WTC11 (cell line): ENCODE data around the gene CCDC185. TPM values are rescaled to one million over a fixed set of nuclear protein-coding genes. Genes with fewer than 3 reads are reported as not detected.

Experiments
- ATAC-seq: fragments of 200-7000 bp; cut with Tn5 transposase; 2 replicates; pipeline ENCODE4 v1.10.0; 2021; ENCODE audit warnings: mild to moderate bottlenecking, moderate library complexity
- CTCF ChIA-PET: fragments of 300-600 bp; sonication (Branson Sonifier 250); formaldehyde crosslinking; loops from one replicate; lab custom pipeline; 2021; ENCODE audit warnings: antibody characterized with exemption; lab: Charles Lee
- POLR2A ChIA-PET: fragments of 350-600 bp; sonication (Branson Sonifier 250); formaldehyde crosslinking; loops from one replicate; lab custom pipeline; 2021; ENCODE audit warnings: antibody characterized with exemption; lab: Charles Lee
- DNase-seq: peaks from one replicate; pipeline ENCODE4 v3.0.0; 2021; ENCODE audit warnings: low spot score
- H3K27ac Mint-ChIP-seq: 2 replicates; pipeline ENCODE4 v1.8.0; 2021; ENCODE audit warnings: mixed read lengths
- H3K27me3 Mint-ChIP-seq: 2 replicates; pipeline ENCODE4 v1.8.0; 2021; ENCODE audit warnings: low read depth, mild to moderate bottlenecking, moderate library complexity, mixed read lengths
- H3K36me3 Mint-ChIP-seq: 2 replicates; pipeline ENCODE4 v1.8.0; 2021; ENCODE audit warnings: mixed read lengths
- H3K4me1 Mint-ChIP-seq: 2 replicates; pipeline ENCODE4 v1.8.0; 2022; ENCODE audit warnings: mixed read lengths
- H3K4me3 Mint-ChIP-seq: 2 replicates; pipeline ENCODE4 v1.8.0; 2021; ENCODE audit warnings: mild to moderate bottlenecking, moderate library complexity, mixed read lengths
- H3K9me3 Mint-ChIP-seq: 2 replicates; pipeline ENCODE4 v1.8.0; 2021; ENCODE audit warnings: mixed read lengths
- AR ChIP-seq: fragments of 250-450 bp; sonication (Bioruptor Pico); IDR thresholded peaks from 2 replicates; pipeline ENCODE4 v1.9.0; 2021; ENCODE audit warnings: mild to moderate bottlenecking
- ATF6 ChIP-seq: sonication (generic); formaldehyde crosslinking; IDR thresholded peaks from 2 replicates; pipeline ENCODE4 v1.8.1; 2023; ENCODE audit warnings: mild to moderate bottlenecking, missing genetic modification reagents
- CREB1 ChIP-seq: sonication (generic); formaldehyde crosslinking; IDR thresholded peaks from 2 replicates; pipeline ENCODE4 v1.8.0; 2023; ENCODE audit warnings: mild to moderate bottlenecking, missing genetic modification reagents
- HMGA2 ChIP-seq: fragments of 250-450 bp; sonication (Bioruptor Pico); IDR thresholded peaks from 2 replicates; pipeline ENCODE4 v1.4.0; 2021; ENCODE audit warnings: mild to moderate bottlenecking, moderate library complexity
- MLX ChIP-seq: sonication (generic); formaldehyde crosslinking; IDR thresholded peaks from 2 replicates; pipeline ENCODE4 v1.8.1; 2023; ENCODE audit warnings: mild to moderate bottlenecking, missing genetic modification reagents, moderate library complexity
- PRDM15 ChIP-seq: sonication (generic); formaldehyde crosslinking; IDR thresholded peaks from 2 replicates; pipeline ENCODE4 v1.8.0; 2022; ENCODE audit warnings: missing genetic modification reagents
- TEAD4 ChIP-seq: sonication (generic); formaldehyde crosslinking; IDR thresholded peaks from 2 replicates; pipeline ENCODE4 v1.8.0; 2022; ENCODE audit warnings: mild to moderate bottlenecking, missing genetic modification reagents
- ZNF232 ChIP-seq: sonication (generic); formaldehyde crosslinking; IDR thresholded peaks from 2 replicates; pipeline ENCODE4 v1.8.0; 2022; ENCODE audit warnings: mild to moderate bottlenecking, missing genetic modification reagents
- ZNF396 ChIP-seq: fragments of 250-450 bp; sonication (Bioruptor Pico); IDR thresholded peaks from 2 replicates; pipeline ENCODE4 v1.8.0; 2021; ENCODE audit warnings: mild to moderate bottlenecking, moderate library complexity, borderline replicate concordance
- total RNA-seq: library from RNA; stranded (reverse); gene quantifications from 3 replicates; pipeline ENCODE4 v1.2.3, GENCODE V29; 2021
- TF ChIP-seq, protein P1 (sequence below): sonication (generic); formaldehyde crosslinking; IDR thresholded peaks from 2 replicates; pipeline ENCODE4 v1.8.1; 2022; ENCODE audit warnings: mild to moderate bottlenecking, moderate library complexity, missing genetic modification reagents
- TF ChIP-seq, protein P2 (sequence below): sonication (generic); formaldehyde crosslinking; IDR thresholded peaks from 2 replicates; pipeline ENCODE4 v1.8.0; 2022; ENCODE audit warnings: mild to moderate bottlenecking, missing genetic modification reagents
- TF ChIP-seq, protein P3 (sequence below): sonication (generic); formaldehyde crosslinking; conservative IDR thresholded peaks from 2 replicates; pipeline ENCODE4 v1.8.1; 2023; ENCODE audit warnings: mild to moderate bottlenecking, low read depth, missing genetic modification reagents, moderate library complexity
- TF ChIP-seq, protein P4 (sequence below): sonication (generic); formaldehyde crosslinking; IDR thresholded peaks from 2 replicates; pipeline ENCODE4 v1.8.1; 2022; ENCODE audit warnings: low read depth, missing genetic modification reagents, borderline replicate concordance
- TF ChIP-seq, protein P5 (sequence below): fragments of 250-450 bp; sonication (Bioruptor Pico); IDR thresholded peaks from 2 replicates; pipeline ENCODE4 v1.9.0; 2021; ENCODE audit warnings: mild to moderate bottlenecking

Gene CCDC185
- total RNA-seq, 1 experiment from 2014 or later, result not detected

GRCh38 chr1:223346311-223346710 is 46.9 kb upstream of the CCDC185 start (continued):
- TF ChIP-seq AR, result no peak
- TF ChIP-seq, protein P1, sequence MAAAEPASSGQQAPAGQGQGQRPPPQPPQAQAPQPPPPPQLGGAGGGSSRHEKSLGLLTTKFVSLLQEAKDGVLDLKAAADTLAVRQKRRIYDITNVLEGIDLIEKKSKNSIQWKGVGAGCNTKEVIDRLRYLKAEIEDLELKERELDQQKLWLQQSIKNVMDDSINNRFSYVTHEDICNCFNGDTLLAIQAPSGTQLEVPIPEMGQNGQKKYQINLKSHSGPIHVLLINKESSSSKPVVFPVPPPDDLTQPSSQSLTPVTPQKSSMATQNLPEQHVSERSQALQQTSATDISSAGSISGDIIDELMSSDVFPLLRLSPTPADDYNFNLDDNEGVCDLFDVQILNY (CRISPR knock-in tag), result no peak
- TF ChIP-seq, protein P2, sequence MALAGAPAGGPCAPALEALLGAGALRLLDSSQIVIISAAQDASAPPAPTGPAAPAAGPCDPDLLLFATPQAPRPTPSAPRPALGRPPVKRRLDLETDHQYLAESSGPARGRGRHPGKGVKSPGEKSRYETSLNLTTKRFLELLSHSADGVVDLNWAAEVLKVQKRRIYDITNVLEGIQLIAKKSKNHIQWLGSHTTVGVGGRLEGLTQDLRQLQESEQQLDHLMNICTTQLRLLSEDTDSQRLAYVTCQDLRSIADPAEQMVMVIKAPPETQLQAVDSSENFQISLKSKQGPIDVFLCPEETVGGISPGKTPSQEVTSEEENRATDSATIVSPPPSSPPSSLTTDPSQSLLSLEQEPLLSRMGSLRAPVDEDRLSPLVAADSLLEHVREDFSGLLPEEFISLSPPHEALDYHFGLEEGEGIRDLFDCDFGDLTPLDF, result no peak
- TF ChIP-seq ZNF396, result no peak
- TF ChIP-seq MLX, result no peak
- TF ChIP-seq, protein P3, sequence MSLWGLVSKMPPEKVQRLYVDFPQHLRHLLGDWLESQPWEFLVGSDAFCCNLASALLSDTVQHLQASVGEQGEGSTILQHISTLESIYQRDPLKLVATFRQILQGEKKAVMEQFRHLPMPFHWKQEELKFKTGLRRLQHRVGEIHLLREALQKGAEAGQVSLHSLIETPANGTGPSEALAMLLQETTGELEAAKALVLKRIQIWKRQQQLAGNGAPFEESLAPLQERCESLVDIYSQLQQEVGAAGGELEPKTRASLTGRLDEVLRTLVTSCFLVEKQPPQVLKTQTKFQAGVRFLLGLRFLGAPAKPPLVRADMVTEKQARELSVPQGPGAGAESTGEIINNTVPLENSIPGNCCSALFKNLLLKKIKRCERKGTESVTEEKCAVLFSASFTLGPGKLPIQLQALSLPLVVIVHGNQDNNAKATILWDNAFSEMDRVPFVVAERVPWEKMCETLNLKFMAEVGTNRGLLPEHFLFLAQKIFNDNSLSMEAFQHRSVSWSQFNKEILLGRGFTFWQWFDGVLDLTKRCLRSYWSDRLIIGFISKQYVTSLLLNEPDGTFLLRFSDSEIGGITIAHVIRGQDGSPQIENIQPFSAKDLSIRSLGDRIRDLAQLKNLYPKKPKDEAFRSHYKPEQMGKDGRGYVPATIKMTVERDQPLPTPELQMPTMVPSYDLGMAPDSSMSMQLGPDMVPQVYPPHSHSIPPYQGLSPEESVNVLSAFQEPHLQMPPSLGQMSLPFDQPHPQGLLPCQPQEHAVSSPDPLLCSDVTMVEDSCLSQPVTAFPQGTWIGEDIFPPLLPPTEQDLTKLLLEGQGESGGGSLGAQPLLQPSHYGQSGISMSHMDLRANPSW (CRISPR knock-in tag), result no peak
- TF ChIP-seq TEAD4 (CRISPR knock-in tag), result no peak
- TF ChIP-seq, protein P4, sequence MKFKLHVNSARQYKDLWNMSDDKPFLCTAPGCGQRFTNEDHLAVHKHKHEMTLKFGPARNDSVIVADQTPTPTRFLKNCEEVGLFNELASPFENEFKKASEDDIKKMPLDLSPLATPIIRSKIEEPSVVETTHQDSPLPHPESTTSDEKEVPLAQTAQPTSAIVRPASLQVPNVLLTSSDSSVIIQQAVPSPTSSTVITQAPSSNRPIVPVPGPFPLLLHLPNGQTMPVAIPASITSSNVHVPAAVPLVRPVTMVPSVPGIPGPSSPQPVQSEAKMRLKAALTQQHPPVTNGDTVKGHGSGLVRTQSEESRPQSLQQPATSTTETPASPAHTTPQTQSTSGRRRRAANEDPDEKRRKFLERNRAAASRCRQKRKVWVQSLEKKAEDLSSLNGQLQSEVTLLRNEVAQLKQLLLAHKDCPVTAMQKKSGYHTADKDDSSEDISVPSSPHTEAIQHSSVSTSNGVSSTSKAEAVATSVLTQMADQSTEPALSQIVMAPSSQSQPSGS (CRISPR knock-in tag), result no peak

GRCh38 chr1:223347583-223347982 is 45.6 kb upstream of the CCDC185 start:
- TF ChIP-seq, protein P5, sequence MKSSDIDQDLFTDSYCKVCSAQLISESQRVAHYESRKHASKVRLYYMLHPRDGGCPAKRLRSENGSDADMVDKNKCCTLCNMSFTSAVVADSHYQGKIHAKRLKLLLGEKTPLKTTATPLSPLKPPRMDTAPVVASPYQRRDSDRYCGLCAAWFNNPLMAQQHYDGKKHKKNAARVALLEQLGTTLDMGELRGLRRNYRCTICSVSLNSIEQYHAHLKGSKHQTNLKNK (CRISPR knock-in tag), result no peak
- TF ChIP-seq ZNF232, result no peak
- CTCF ChIA-PET, result interaction anchor here (1.5 kb wide), 1 partner anchor 27 kb away, joined by 6 read pairs; no protein-coding TSS in a partner anchor
- no peak overlapping the region for H3K4me3 Mint-ChIP-seq
- H3K27ac Mint-ChIP-seq, result no peak overlapping the region
- H3K27me3 Mint-ChIP-seq, result no peaks in the 10 kb centered on the region
- peaks cover 7% of the 10 kb centered on the region; the same call in 1 of the 2 replicates for H3K4me1 Mint-ChIP-seq
- no peaks in the 10 kb centered on the region for H3K9me3 Mint-ChIP-seq
- POLR2A ChIA-PET, result no interaction called here
- DNase-seq (no peak), ATAC-seq (no peak)
- no peaks in the 10 kb centered on the region for H3K36me3 Mint-ChIP-seq

- CTCF ChIA-PET, result interaction anchor here (1.5 kb wide), 1 partner anchor 28 kb away, joined by 6 read pairs; no protein-coding TSS in a partner anchor
- ATAC-seq, result no peak
- H3K36me3 Mint-ChIP-seq, result no peaks in the 10 kb centered on the region
- no peak overlapping the region for H3K4me3 Mint-ChIP-seq
- no peaks in the 10 kb centered on the region for H3K9me3 Mint-ChIP-seq
- no peaks in the 10 kb centered on the region for H3K27me3 Mint-ChIP-seq
- POLR2A ChIA-PET, result interaction anchor here (0.7 kb wide), 1 partner anchor 16 kb away, joined by 5 read pairs; the partner anchor contains the start of gene SUSD4
- no peak for DNase-seq
- peaks cover 7% of the 10 kb centered on the region; the same call in 1 of the 2 replicates for H3K4me1 Mint-ChIP-seq
- no peak overlapping the region for H3K27ac Mint-ChIP-seq
- TF ChIP-seq, protein P4 (CRISPR knock-in tag), result no peak
- TF ChIP-seq PRDM15 (no peak), HMGA2 (CRISPR knock-in tag) (no peak), ATF6 (CRISPR knock-in tag) (no peak), CREB1 (no peak)
Measured at GRCh38 chr1:223348439-223348838, 44.8 kb upstream of the CCDC185 start.
